ENCODE results near the gene KCNIP4. TPM values are rescaled to one million over a fixed set of nuclear protein-coding genes. Genes with fewer than 3 reads are reported as not detected.
"Not testable (repeated sequence)": the region's sequence is repeated elsewhere in the genome, so short reads cannot be mapped to it uniquely, and the experiment has no call there.

The KCNIP4 gene
- total RNA-seq, 1 donor from 2014 or later: 0.39 TPM

DNA sequence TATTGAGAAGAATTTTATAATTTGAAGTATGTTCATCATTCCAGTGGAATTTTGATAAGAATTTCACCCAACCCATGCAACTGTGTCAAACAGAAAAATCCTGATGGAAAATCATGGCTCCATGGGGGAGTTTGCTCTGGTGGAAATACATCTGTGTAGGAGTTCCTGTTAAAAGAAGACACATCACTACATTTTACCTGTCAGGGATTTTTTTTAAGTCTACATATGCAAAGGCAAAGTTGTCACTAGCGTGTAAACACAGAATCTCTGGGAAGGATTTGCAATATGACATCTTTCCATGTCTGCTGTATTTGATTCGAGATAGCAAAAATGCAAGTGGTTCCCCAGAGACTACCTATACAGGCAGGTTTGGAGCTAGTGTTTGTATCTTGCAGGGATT lies 581.0 kb downstream of the KCNIP4 start:
- Histone ChIP-seq H3K36me3 (no peaks in the 10 kb centered on the region), H2AFZ (replicated peaks) (no peak overlapping the region), H4K20me1 (ENCODE audit: low read depth) (no peaks in the 10 kb centered on the region), H3K4me3 (no peak overlapping the region), H3K9me3 (ENCODE audit: low read depth) (no peaks in the 10 kb centered on the region), H3K27me3 (no peaks in the 10 kb centered on the region), H3K9ac (no peak overlapping the region), H3K4me1 (peaks cover 9% of the 10 kb centered on the region), H3F3A (ENCODE audit: low read depth) (no peaks in the 10 kb centered on the region), H3K4me2 (no peak overlapping the region), H3K27ac (no peak overlapping the region), H3K79me2 (ENCODE audit: low read depth) (no peaks in the 10 kb centered on the region)
- Mint-ChIP-seq H3K27ac (no peak overlapping the region), H3K4me1 (no peaks in the 10 kb centered on the region), H3K36me3 (no peaks in the 10 kb centered on the region), H3K4me3 (no peak overlapping the region), H3K27me3 (ENCODE audit: insufficient read depth, low read depth) (no peaks in the 10 kb centered on the region), H3K9me3 (no peaks in the 10 kb centered on the region)
- TF ChIP-seq EZH2 (IDR thresholded peaks at IDR 0.05): no peak
- TF ChIP-seq, protein P1, sequence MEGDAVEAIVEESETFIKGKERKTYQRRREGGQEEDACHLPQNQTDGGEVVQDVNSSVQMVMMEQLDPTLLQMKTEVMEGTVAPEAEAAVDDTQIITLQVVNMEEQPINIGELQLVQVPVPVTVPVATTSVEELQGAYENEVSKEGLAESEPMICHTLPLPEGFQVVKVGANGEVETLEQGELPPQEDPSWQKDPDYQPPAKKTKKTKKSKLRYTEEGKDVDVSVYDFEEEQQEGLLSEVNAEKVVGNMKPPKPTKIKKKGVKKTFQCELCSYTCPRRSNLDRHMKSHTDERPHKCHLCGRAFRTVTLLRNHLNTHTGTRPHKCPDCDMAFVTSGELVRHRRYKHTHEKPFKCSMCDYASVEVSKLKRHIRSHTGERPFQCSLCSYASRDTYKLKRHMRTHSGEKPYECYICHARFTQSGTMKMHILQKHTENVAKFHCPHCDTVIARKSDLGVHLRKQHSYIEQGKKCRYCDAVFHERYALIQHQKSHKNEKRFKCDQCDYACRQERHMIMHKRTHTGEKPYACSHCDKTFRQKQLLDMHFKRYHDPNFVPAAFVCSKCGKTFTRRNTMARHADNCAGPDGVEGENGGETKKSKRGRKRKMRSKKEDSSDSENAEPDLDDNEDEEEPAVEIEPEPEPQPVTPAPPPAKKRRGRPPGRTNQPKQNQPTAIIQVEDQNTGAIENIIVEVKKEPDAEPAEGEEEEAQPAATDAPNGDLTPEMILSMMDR (IDR thresholded peaks at IDR 0.05): no peak
- no peak for TF ChIP-seq EZH2phosphoT487 (IDR thresholded peaks at IDR 0.05)
- DNase-seq (ENCODE audit: low spot score): no peak

DNA sequence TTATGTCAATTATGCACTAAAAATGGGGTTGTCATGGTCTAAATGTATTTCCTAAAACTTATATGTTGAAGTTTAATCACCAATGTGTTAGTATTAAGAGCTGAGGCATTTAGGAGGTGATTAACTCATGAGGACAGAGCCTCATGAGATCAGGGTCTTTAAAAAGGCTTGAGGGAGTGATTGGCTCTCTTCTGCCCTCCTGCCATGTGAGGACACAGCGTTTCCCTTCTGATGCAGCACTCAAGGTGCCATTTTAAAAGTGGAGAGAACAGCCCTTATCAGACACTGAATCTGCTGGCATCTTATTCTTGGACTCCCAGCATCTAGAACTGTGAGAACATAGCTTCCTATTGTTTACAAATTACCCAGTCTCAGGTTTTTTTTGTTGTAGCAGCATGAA lies 581.7 kb downstream of the KCNIP4 start:
- Histone ChIP-seq H3K9ac (no peak overlapping the region), H3K4me1 (peaks cover 9% of the 10 kb centered on the region), H3K27me3 (no peaks in the 10 kb centered on the region), H3K36me3 (no peaks in the 10 kb centered on the region), H3K27ac (no peak overlapping the region), H3K79me2 (ENCODE audit: low read depth) (no peaks in the 10 kb centered on the region), H2AFZ (replicated peaks) (peak overlapping the region; percentile 8), H3K4me3 (no peak overlapping the region), H4K20me1 (ENCODE audit: low read depth) (no peaks in the 10 kb centered on the region), H3F3A (ENCODE audit: low read depth) (no peaks in the 10 kb centered on the region), H3K4me2 (no peak overlapping the region), H3K9me3 (ENCODE audit: low read depth) (no peaks in the 10 kb centered on the region)
- Mint-ChIP-seq H3K27ac (no peak overlapping the region), H3K27me3 (ENCODE audit: insufficient read depth, low read depth) (no peaks in the 10 kb centered on the region), H3K36me3 (no peaks in the 10 kb centered on the region), H3K4me3 (no peak overlapping the region), H3K9me3 (no peaks in the 10 kb centered on the region), H3K4me1 (peaks cover 1% of the 10 kb centered on the region)
- no peak for TF ChIP-seq EZH2 (IDR thresholded peaks at IDR 0.05)
- no peak for TF ChIP-seq EZH2phosphoT487 (IDR thresholded peaks at IDR 0.05)
- TF ChIP-seq, protein P1 (IDR thresholded peaks at IDR 0.05): no peak
- no peak for DNase-seq (ENCODE audit: low spot score)

DNA sequence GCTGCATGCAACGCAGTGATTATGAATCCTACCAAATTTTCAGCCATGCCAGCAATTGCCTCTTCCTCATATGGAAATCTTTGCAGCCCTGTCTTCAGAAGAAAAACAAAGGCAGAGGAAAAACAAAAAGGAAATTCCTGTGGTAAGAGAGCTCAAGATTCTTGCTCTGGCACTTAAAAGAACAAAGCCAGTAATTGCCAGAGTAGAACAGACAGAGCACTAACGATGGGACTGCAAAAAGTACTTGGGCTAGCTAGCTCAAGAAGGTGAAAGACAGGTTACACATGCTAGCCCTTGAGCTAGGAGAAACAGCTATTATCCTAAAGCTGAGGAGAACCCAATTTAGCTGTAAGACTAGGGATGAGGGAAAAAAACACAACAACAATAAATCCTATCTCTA lies 582.3 kb downstream of the KCNIP4 start:
- Histone ChIP-seq H3K4me2 (no peak overlapping the region), H4K20me1 (ENCODE audit: low read depth) (no peaks in the 10 kb centered on the region), H3K27me3 (no peaks in the 10 kb centered on the region), H3K4me3 (no peak overlapping the region), H3K36me3 (no peaks in the 10 kb centered on the region), H3K9ac (no peak overlapping the region), H3F3A (ENCODE audit: low read depth) (no peaks in the 10 kb centered on the region), H2AFZ (replicated peaks) (peak overlapping the region; percentile 8), H3K4me1 (peaks cover 9% of the 10 kb centered on the region), H3K27ac (no peak overlapping the region), H3K9me3 (ENCODE audit: low read depth) (no peaks in the 10 kb centered on the region), H3K79me2 (ENCODE audit: low read depth) (no peaks in the 10 kb centered on the region)
- peaks cover 4% of the 10 kb centered on the region for H3K4me1 Mint-ChIP-seq
- DNase-seq (ENCODE audit: low spot score): no peak
- no peak overlapping the region for H3K4me3 Mint-ChIP-seq
- H3K27ac Mint-ChIP-seq: no peak overlapping the region
- no peaks in the 10 kb centered on the region for H3K9me3 Mint-ChIP-seq
- H3K36me3 Mint-ChIP-seq: no peaks in the 10 kb centered on the region
- no peaks in the 10 kb centered on the region for H3K27me3 Mint-ChIP-seq (ENCODE audit: insufficient read depth, low read depth)
- no peak for TF ChIP-seq EZH2 (IDR thresholded peaks at IDR 0.05)
- no peak for TF ChIP-seq EZH2phosphoT487 (IDR thresholded peaks at IDR 0.05)

DNA sequence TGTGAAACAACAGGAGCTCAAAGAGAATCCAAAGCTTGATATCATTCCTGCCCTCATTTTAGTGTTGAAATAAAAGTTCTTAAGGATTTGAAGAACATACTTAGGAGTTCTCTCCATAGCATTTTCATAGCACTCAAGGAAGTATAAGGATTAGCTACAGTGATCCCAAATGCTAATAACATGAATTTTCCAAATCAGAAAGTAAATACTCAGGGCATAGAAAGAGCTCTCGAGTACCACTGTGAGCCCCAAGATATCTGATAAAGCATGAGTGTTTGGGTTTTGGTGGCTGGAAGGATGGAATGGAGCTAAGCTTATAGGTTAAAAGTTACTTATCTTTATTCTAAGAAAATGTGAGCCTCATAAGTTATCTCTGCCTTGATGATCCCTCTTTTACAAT lies 584.9 kb downstream of the KCNIP4 start:
- H3K36me3 Mint-ChIP-seq: no peaks in the 10 kb centered on the region
- Histone ChIP-seq H3K27me3 (no peaks in the 10 kb centered on the region), H3K79me2 (ENCODE audit: low read depth) (no peaks in the 10 kb centered on the region), H3K4me1 (peaks cover 9% of the 10 kb centered on the region), H3K27ac (no peak overlapping the region), H3F3A (ENCODE audit: low read depth) (no peaks in the 10 kb centered on the region), H3K9me3 (ENCODE audit: low read depth) (no peaks in the 10 kb centered on the region), H3K9ac (no peak overlapping the region), H3K4me2 (no peak overlapping the region), H4K20me1 (ENCODE audit: low read depth) (no peaks in the 10 kb centered on the region), H2AFZ (replicated peaks) (no peak overlapping the region), H3K36me3 (no peaks in the 10 kb centered on the region), H3K4me3 (no peak overlapping the region)
- no peak overlapping the region for H3K27ac Mint-ChIP-seq
- no peaks in the 10 kb centered on the region for H3K27me3 Mint-ChIP-seq (ENCODE audit: insufficient read depth, low read depth)
- peaks cover 4% of the 10 kb centered on the region for H3K4me1 Mint-ChIP-seq
- TF ChIP-seq EZH2phosphoT487 (IDR thresholded peaks at IDR 0.05): no peak
- no peak for TF ChIP-seq EZH2 (IDR thresholded peaks at IDR 0.05)
- TF ChIP-seq, protein P1 (IDR thresholded peaks at IDR 0.05): no peak
- H3K4me3 Mint-ChIP-seq: no peak overlapping the region
- DNase-seq (ENCODE audit: low spot score): no peak
- no peaks in the 10 kb centered on the region for H3K9me3 Mint-ChIP-seq

DNA sequence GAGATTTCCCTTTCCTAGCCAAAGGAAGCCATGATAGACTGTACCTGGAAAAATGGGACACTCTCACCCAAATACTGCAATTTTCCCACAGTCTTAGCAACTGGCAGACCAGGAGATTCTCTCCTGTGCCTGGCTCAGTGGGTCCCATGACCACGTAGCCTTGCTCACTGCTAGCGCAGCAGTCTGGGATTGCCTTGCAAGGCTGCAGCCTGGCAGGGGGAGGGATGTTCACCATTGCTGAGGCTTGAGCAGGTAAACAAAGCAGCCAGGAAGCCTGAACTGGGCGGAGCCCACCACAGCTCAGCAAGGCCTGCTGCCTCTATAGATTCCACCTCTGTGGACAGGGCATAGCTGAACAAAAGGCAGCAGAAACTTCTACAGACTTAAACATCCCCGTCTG lies 596.2 kb downstream of the KCNIP4 start:
- not testable (repeated sequence) for H3K4me1 ChIP-seq; H3K4me3 ChIP-seq; H3K4me3 Mint-ChIP-seq; H3K9ac ChIP-seq; H3K9me3 ChIP-seq (ENCODE audit: low read depth); DNase-seq (ENCODE audit: low spot score); H3K36me3 ChIP-seq; H3K27ac ChIP-seq; H4K20me1 ChIP-seq (ENCODE audit: low read depth); H3K27ac Mint-ChIP-seq; H3K4me1 Mint-ChIP-seq; H3K79me2 ChIP-seq (ENCODE audit: low read depth); H3K4me2 ChIP-seq; H2AFZ ChIP-seq (replicated peaks); H3K9me3 Mint-ChIP-seq; H3K27me3 ChIP-seq; H3K36me3 Mint-ChIP-seq; H3F3A ChIP-seq (ENCODE audit: low read depth); H3K27me3 Mint-ChIP-seq (ENCODE audit: insufficient read depth, low read depth)
